HG03060 (cell line): ENCODE data around the gene GNAT2.
"Not testable (repeated sequence)": the region's sequence is repeated elsewhere in the genome, so short reads cannot be mapped to it uniquely, and the experiment has no call there.

Source experiments
- ATAC-seq: cut with Tn5 transposase; IDR thresholded peaks from one replicate; pipeline ENCODE4 v1.9.1; 2021; ENCODE audit warnings: low read depth, moderate number of reproducible peaks; ENCODE audit not compliant: unreplicated experiment

GNAT2 gene

DNA sequence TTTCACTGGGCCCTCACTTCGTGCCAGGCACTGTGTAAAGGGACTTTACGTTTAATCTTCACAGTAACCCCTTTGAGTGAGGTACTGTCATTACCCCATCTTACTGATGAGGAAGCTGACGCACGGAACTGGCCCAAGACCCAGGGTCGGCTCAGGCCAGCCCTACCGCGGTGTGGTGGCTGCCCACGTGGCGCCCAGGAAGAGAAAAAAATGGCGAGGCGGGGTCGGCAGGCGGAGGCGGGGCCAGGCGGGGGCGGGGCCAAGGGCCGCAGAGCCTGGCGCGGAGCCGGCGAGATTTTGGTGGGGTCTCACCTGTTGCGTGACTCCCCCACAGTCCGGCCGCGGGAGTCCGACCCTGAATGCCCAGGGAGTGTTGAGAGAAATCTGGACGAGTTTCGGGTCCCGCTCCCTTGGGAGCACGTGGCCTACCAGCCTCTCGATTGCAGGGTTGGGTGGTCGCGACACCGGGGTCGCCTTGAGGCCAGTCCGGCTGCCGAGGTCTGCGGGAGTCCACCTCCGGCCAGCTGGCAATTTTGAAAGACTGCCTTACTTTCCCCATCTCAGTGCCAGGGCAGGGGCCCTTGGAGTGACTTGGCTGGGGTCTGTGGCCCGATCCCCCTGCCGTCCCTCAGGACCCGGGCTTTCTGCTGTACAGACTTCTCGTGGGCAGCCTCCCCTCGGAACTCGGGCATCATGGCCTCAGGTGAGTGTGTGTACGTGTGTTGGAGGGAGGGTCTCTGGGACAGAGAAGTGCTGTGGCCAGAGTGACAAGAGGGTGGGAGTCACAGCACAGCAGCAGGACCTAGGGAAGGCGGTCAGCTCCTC is at the start of gene GNAT2, which contains the start of gene AMPD2:
GNAT2 (minus strand) TSS at position 41 of the 825 bp plus-strand sequence. CDS start 6,746 bp downstream, outside the sequence.
AMPD2 (plus strand) TSS at position 262 of the 825 bp plus-strand sequence. CDS start 1,339 bp downstream, outside the sequence.
- no peak for ATAC-seq

GRCh38 chr1:109668123-109668775 is 48.8 kb upstream of the GNAT2 start:
- ATAC-seq = no peak

GRCh38 chr1:109667452-109668122 is 48.2 kb upstream of the GNAT2 start, which contains the start of gene GSTM2:
TSS of gene GSTM2 (plus strand) at chr1:109668057. CDS start at chr1:109668116, 59 bp downstream.
- no peak for ATAC-seq

DNA sequence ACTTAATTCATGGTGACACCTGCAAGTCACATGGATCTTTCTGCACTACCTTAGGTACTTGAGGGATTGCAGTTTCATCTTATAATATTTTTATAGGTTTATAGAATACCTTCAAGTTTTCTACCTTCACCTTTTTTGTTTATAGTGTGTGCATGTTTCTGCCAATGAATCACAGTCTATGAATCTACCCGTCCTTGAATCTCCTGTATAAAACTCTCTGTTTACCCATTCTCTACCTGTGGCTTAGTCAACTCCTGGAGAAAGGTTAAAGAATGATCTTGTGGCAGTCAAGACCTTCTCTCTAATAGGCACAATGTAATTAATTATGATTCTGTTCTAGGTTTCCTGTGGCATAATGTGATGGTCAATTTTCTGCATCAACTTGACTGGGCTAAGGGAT is 45.3 kb upstream of the GNAT2 start:
- no peak for ATAC-seq

DNA sequence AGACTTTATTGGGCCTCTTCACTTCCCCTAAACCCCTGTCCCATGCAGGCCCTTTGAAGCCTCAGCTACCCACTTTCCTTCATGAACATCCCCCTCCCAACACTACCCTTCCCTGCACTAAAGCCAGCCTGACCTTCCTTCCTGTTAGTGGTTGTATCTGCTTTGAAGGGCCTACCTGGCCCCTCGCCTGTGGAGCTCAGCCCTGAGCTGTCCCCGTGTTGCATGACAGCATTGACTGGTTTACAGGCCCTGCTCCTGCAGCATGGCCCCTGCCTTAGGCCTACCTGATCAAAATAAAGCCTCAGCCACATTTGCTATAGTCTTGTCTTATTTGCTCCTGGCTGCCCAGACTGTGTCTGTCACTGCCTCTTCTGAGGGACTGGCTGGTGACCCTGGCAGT is 42.0 kb upstream of the GNAT2 start:
- no peak for ATAC-seq

DNA sequence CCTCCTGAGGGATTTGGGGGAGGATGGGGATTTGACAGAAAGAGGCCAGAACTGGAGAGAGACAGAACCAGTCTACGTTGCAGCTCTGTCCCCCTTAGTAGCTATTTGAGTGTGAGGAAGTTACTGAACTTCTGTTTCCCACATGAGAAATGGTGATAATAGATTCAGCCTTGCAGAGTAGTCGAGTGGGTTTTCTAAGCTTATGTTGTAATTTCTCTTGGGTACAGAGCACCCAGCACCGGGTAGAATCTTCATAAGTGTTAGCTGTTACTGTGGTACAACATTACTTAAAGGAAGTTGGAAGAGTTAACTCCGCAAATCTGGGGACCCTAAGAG is 41.2 kb upstream of the GNAT2 start:
- ATAC-seq = not testable (repeated sequence)

GRCh38 chr1:109659997-109660690 is 40.7 kb upstream of the GNAT2 start:
- ATAC-seq = no peak

- ATAC-seq = no peak
Observed at GRCh38 chr1:109659145-109659544, 39.7 kb upstream of the GNAT2 start.

DNA sequence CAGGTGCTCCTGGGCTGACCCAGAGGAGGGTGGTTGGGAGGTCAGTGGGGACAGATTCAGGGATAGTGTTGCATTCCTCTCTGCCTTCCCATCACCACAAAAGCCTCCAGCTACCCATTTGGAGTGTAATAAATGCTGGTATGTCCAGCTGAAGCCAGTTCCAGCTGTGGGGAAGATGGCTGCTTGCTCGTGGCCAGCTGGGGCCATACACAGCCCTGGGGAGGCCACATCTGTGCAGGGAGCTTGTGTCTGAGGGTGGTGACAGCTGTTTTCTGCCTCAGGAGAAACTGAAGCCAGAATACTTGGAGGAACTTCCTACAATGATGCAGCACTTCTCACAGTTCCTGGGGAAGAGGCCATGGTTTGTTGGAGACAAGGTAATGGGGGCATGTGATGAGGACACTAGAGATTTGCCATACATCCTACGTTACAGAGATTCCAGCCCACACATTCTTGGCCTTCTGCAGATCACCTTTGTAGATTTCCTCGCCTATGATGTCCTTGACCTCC is 39.2 kb upstream of the GNAT2 start:
- no peak for ATAC-seq

GRCh38 chr1:109657970-109658369 is 38.6 kb upstream of the GNAT2 start:
- ATAC-seq = no peak

GRCh38 chr1:109657395-109657794 is 38.0 kb upstream of the GNAT2 start:
- no peak for ATAC-seq

- ATAC-seq = no peak
Observed at GRCh38 chr1:109655615-109656519, 36.5 kb upstream of the GNAT2 start, which contains the start of gene GSTM4. TSS of gene GSTM4 (plus strand) at chr1:109656099. CDS start at chr1:109656390, 291 bp downstream.

- no peak for ATAC-seq
Observed at GRCh38 chr1:109654519-109654918, 35.1 kb upstream of the GNAT2 start.

GRCh38 chr1:109653306-109653705 is 33.9 kb upstream of the GNAT2 start:
- ATAC-seq = no peak

DNA sequence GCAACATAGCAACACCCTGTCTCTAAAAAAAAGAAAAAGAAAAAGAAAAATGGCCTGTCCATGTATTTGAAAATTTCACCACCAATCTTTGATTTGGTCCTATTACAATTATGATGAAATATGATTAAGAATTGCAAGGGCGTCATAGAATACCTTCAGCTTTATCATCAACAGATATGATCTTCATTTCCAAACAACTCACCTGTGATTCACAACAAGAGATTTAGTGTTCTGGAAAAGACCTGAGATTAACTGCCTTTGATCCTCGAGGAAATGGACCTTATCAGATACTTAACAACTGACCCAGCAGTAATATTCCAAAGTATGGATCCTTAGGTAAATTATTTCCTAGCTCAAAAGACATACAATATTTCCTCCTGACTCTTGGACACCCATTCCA is 33.0 kb upstream of the GNAT2 start:
- ATAC-seq = no peak

GRCh38 chr1:109650609-109651008 is 31.2 kb upstream of the GNAT2 start:
- no peak for ATAC-seq

DNA sequence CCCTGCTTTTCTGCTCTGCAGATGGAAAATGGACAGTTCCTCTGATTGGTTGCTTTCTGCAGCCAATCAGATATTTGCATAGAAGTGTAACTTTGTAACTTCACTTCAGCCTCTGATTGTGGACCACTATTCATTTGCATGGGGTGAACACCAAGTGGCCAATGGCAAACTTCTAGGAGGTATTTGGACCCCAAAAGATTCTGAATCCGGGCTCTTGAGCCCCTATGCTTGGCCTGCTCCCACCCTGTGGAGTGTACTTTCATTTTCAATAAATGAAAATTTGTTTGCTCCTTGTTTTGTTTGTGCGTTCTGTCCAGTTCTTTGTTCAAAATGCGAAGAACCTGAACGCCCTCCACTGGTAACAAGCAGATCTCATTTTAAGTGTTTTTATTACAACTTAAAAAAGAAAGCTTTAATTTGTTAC is 30.1 kb upstream of the GNAT2 start:
- ATAC-seq = no peak

GRCh38 chr1:109644670-109645069 is 25.3 kb upstream of the GNAT2 start:
- no peak for ATAC-seq
